HL-60 (cell line): ENCODE data around the gene CAMKK2.
"Not testable (repeated sequence)": the region's sequence is repeated elsewhere in the genome, so short reads cannot be mapped to it uniquely, and the experiment has no call there.

Experiments
- GABPA ChIP-seq: IDR thresholded peaks from 2 replicates; pipeline ENCODE4 v1.6.1; 2012; ENCODE audit warnings: low read depth
- POLR2AphosphoS5 ChIP-seq: IDR thresholded peaks from 2 replicates; pipeline ENCODE4 v1.6.1; 2012; ENCODE audit warnings: low read depth
- TF ChIP-seq, protein P1 (sequence below): IDR thresholded peaks from one replicate; pipeline ENCODE4 v1.5.1; 2011; ENCODE audit warnings: low read length, control low read depth, inconsistent platforms; ENCODE audit not compliant: insufficient read depth
- TF ChIP-seq, protein P2 (sequence below): IDR thresholded peaks from 2 replicates; pipeline ENCODE4 v1.6.1; 2012; ENCODE audit warnings: low read depth; ENCODE audit not compliant: insufficient replicate concordance

DNA sequence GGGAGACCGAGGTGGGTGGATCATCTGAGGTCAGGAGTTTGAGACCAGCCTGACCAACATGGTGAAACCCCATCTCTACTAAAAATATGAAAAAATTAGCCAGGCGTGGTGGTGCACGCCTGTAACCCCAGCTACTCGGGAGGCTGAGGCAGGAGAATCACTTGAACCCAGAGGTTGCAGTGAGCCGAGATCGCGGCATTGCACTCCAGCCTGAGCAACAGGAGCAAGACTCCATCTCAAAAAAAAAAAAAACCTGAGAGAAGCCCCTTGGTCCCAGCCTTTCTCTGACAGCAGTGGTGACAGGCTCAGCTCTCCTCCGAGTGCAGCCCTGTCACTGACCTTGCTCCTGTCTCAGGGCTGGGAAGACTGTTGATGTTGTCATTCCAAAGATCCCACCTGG, 69.6 kb downstream of the CAMKK2 start:
- not testable (repeated sequence) for TF ChIP-seq POLR2AphosphoS5, GABPA
- TF ChIP-seq, protein P1, sequence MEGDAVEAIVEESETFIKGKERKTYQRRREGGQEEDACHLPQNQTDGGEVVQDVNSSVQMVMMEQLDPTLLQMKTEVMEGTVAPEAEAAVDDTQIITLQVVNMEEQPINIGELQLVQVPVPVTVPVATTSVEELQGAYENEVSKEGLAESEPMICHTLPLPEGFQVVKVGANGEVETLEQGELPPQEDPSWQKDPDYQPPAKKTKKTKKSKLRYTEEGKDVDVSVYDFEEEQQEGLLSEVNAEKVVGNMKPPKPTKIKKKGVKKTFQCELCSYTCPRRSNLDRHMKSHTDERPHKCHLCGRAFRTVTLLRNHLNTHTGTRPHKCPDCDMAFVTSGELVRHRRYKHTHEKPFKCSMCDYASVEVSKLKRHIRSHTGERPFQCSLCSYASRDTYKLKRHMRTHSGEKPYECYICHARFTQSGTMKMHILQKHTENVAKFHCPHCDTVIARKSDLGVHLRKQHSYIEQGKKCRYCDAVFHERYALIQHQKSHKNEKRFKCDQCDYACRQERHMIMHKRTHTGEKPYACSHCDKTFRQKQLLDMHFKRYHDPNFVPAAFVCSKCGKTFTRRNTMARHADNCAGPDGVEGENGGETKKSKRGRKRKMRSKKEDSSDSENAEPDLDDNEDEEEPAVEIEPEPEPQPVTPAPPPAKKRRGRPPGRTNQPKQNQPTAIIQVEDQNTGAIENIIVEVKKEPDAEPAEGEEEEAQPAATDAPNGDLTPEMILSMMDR, result not testable (repeated sequence)
- TF ChIP-seq, protein P2, sequence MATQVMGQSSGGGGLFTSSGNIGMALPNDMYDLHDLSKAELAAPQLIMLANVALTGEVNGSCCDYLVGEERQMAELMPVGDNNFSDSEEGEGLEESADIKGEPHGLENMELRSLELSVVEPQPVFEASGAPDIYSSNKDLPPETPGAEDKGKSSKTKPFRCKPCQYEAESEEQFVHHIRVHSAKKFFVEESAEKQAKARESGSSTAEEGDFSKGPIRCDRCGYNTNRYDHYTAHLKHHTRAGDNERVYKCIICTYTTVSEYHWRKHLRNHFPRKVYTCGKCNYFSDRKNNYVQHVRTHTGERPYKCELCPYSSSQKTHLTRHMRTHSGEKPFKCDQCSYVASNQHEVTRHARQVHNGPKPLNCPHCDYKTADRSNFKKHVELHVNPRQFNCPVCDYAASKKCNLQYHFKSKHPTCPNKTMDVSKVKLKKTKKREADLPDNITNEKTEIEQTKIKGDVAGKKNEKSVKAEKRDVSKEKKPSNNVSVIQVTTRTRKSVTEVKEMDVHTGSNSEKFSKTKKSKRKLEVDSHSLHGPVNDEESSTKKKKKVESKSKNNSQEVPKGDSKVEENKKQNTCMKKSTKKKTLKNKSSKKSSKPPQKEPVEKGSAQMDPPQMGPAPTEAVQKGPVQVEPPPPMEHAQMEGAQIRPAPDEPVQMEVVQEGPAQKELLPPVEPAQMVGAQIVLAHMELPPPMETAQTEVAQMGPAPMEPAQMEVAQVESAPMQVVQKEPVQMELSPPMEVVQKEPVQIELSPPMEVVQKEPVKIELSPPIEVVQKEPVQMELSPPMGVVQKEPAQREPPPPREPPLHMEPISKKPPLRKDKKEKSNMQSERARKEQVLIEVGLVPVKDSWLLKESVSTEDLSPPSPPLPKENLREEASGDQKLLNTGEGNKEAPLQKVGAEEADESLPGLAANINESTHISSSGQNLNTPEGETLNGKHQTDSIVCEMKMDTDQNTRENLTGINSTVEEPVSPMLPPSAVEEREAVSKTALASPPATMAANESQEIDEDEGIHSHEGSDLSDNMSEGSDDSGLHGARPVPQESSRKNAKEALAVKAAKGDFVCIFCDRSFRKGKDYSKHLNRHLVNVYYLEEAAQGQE, result not testable (repeated sequence)
